Mesendoderm (in vitro differentiated cells): ENCODE results near the gene AFF3.

Experiments
- DNase-seq: peaks from one replicate; pipeline ENCODE4 v3.0.0; 2013
- H2AK5ac ChIP-seq: 2 replicates; pipeline ENCODE4 v1.6.1; 2013; ENCODE audit warnings: low read length, inconsistent platforms
- H2BK120ac ChIP-seq: 2 replicates; pipeline ENCODE4 v1.6.1; 2013; ENCODE audit warnings: low read depth, mild to moderate bottlenecking, low read length, moderate library complexity, mixed read lengths
- H2BK15ac ChIP-seq: replicated peaks from 2 replicates; pipeline ENCODE4 v1.6.1; 2013; ENCODE audit warnings: low read depth, mild to moderate bottlenecking, moderate library complexity
- H2BK5ac ChIP-seq: 2 replicates; pipeline ENCODE4 v1.6.1; 2013; ENCODE audit warnings: low read length, inconsistent platforms
- H3K18ac ChIP-seq: 2 replicates; pipeline ENCODE4 v1.6.1; 2013; ENCODE audit warnings: mild to moderate bottlenecking, low read length, mixed read lengths
- H3K23ac ChIP-seq: one replicate; pipeline ENCODE4 v1.6.1; 2013; ENCODE audit warnings: low read length
- H3K27ac ChIP-seq: 2 replicates; pipeline ENCODE4 v1.5.1; 2013; ENCODE audit warnings: low read depth, mild to moderate bottlenecking, inconsistent platforms, low read length, moderate library complexity
- H3K27me3 ChIP-seq: 2 replicates; pipeline ENCODE4 v1.6.1; 2013; ENCODE audit warnings: low read length, control low read depth, mild to moderate bottlenecking, inconsistent platforms; ENCODE audit not compliant: insufficient read depth, poor library complexity
- H3K36me3 ChIP-seq: 2 replicates; pipeline ENCODE4 v1.6.1; 2013; ENCODE audit warnings: low read length, inconsistent platforms; ENCODE audit not compliant: control insufficient read depth, insufficient read depth
- H3K4ac ChIP-seq: one replicate; pipeline ENCODE4 v1.6.1; 2013; ENCODE audit warnings: low read depth, mild to moderate bottlenecking, low read length, moderate library complexity
- H3K4me1 ChIP-seq: 2 replicates; pipeline ENCODE4 v1.6.1; 2013; ENCODE audit warnings: low read depth, low read length, inconsistent platforms; ENCODE audit not compliant: control insufficient read depth
- H3K4me2 ChIP-seq: 2 replicates; pipeline ENCODE4 v1.6.1; 2013; ENCODE audit warnings: low read length
- H3K4me3 ChIP-seq: 2 replicates; pipeline ENCODE4 v1.5.1; 2013; ENCODE audit warnings: mild to moderate bottlenecking, low read length
- H3K56ac ChIP-seq: one replicate; pipeline ENCODE4 v1.6.1; 2013; ENCODE audit warnings: low read length
- H3K79me1 ChIP-seq: 2 replicates; pipeline ENCODE4 v1.6.1; 2013; ENCODE audit warnings: low read length, inconsistent platforms
- H3K79me2 ChIP-seq: 2 replicates; pipeline ENCODE4 v1.6.1; 2013; ENCODE audit warnings: mild to moderate bottlenecking, low read length; ENCODE audit not compliant: control insufficient read depth, insufficient read depth
- H3K9ac ChIP-seq: 2 replicates; pipeline ENCODE4 v1.6.1; 2013; ENCODE audit warnings: low read length, inconsistent platforms
- H4K5ac ChIP-seq: one replicate; pipeline ENCODE4 v1.6.1; 2013; ENCODE audit warnings: low read length
- H4K8ac ChIP-seq: one replicate; pipeline ENCODE4 v1.6.1; 2013; ENCODE audit warnings: low read depth, mild to moderate bottlenecking, control low read depth, low read length, moderate library complexity
- WGBS: extraction: QIAGEN DNeasy Blood & Tissue Kit; methylation state at CpG from one replicate; pipeline ENCODE4 v1.1.7; 2013; ENCODE audit warnings: low lambda C conversion rate, missing lambda C conversion rate; ENCODE audit not compliant: insufficient coverage; ENCODE audit errors: extremely low coverage; 5-methylcytosine and 5-hydroxymethylcytosine counted together

The AFF3 gene

GRCh38 chr2:100064592-100065428 is 77.6 kb downstream of the AFF3 start:
- Histone ChIP-seq H4K8ac (no peak overlapping the region), H3K79me2 (no peaks in the 10 kb centered on the region), H3K36me3 (no peaks in the 10 kb centered on the region), H3K4ac (no peak overlapping the region), H4K5ac (no peak overlapping the region), H3K4me3 (no peak overlapping the region), H3K4me1 (no peaks in the 10 kb centered on the region), H3K79me1 (no peaks in the 10 kb centered on the region), H3K56ac (no peak overlapping the region), H3K27me3 (no peaks in the 10 kb centered on the region), H3K18ac (no peak overlapping the region), H3K4me2 (no peak overlapping the region), H3K23ac (no peak overlapping the region), H3K27ac (no peak overlapping the region), H2BK120ac (no peak overlapping the region), H3K9ac (no peak overlapping the region), H2BK15ac (no peak overlapping the region), H2AK5ac (no peak overlapping the region), H2BK5ac (no peak overlapping the region)
- no CpG with 5 or more reads among the region's 9 CpGs for WGBS
- DNase-seq, result no peak

GRCh38 chr2:100064165-100064564 is 78.2 kb downstream of the AFF3 start:
- no CpG with 5 or more reads among the region's 2 CpGs for WGBS
- no peak overlapping the region for H3K4me2 ChIP-seq

GRCh38 chr2:100063459-100063953 is 78.9 kb downstream of the AFF3 start:
- no peak overlapping the region for H3K4ac ChIP-seq
- H4K5ac ChIP-seq, result no peak overlapping the region
- H4K8ac ChIP-seq, result no peak overlapping the region
- no peak overlapping the region for H2BK120ac ChIP-seq
- H3K23ac ChIP-seq, result no peak overlapping the region
- no peak overlapping the region for H2AK5ac ChIP-seq
- no peak overlapping the region for H3K27ac ChIP-seq
- H3K79me1 ChIP-seq, result no peaks in the 10 kb centered on the region
- WGBS, result no CpG with 5 or more reads among the region's 5 CpGs
- no peaks in the 10 kb centered on the region for H3K27me3 ChIP-seq
- no peak overlapping the region for H3K56ac ChIP-seq
- no peak overlapping the region for H2BK5ac ChIP-seq
- H3K9ac ChIP-seq, result no peak overlapping the region
- DNase-seq, result no peak
- H3K18ac ChIP-seq, result no peak overlapping the region
- H3K36me3 ChIP-seq, result no peaks in the 10 kb centered on the region
- no peak overlapping the region for H3K4me2 ChIP-seq
- no peaks in the 10 kb centered on the region for H3K4me1 ChIP-seq
- no peak overlapping the region for H2BK15ac ChIP-seq
- no peak overlapping the region for H3K4me3 ChIP-seq
- no peaks in the 10 kb centered on the region for H3K79me2 ChIP-seq

More at GRCh38 chr2:100064165-100064564, 78.2 kb downstream of the AFF3 start:
- H3K4ac ChIP-seq, result no peak overlapping the region
- DNase-seq, result no peak
- H3K36me3 ChIP-seq, result no peaks in the 10 kb centered on the region
- H3K79me1 ChIP-seq, result no peaks in the 10 kb centered on the region
- H2BK5ac ChIP-seq, result no peak overlapping the region
- H3K79me2 ChIP-seq, result no peaks in the 10 kb centered on the region
- H3K23ac ChIP-seq, result no peak overlapping the region
- H2BK120ac ChIP-seq, result no peak overlapping the region
- H3K18ac ChIP-seq, result no peak overlapping the region
- no peak overlapping the region for H3K27ac ChIP-seq
- no peak overlapping the region for H4K5ac ChIP-seq
- no peak overlapping the region for H3K56ac ChIP-seq
- H4K8ac ChIP-seq, result no peak overlapping the region
- H2BK15ac ChIP-seq, result no peak overlapping the region
- H3K4me3 ChIP-seq, result no peak overlapping the region
- no peaks in the 10 kb centered on the region for H3K4me1 ChIP-seq
- no peak overlapping the region for H3K9ac ChIP-seq
- no peaks in the 10 kb centered on the region for H3K27me3 ChIP-seq
- no peak overlapping the region for H2AK5ac ChIP-seq

GRCh38 chr2:100062336-100062735 is 80.1 kb downstream of the AFF3 start:
- no CpG with 5 or more reads among the region's 5 CpGs for WGBS
- H3K79me2 ChIP-seq, result no peaks in the 10 kb centered on the region
- no peaks in the 10 kb centered on the region for H3K27me3 ChIP-seq
- no peaks in the 10 kb centered on the region for H3K36me3 ChIP-seq
- no peaks in the 10 kb centered on the region for H3K4me1 ChIP-seq
- no peak overlapping the region for H2BK120ac ChIP-seq
- no peak overlapping the region for H3K9ac ChIP-seq
- H3K27ac ChIP-seq, result no peak overlapping the region
- H2BK15ac ChIP-seq, result no peak overlapping the region
- H4K8ac ChIP-seq, result no peak overlapping the region
- no peak overlapping the region for H3K4ac ChIP-seq
- no peak overlapping the region for H4K5ac ChIP-seq
- H3K4me2 ChIP-seq, result no peak overlapping the region
- H3K23ac ChIP-seq, result no peak overlapping the region
- H3K4me3 ChIP-seq, result no peak overlapping the region
- no peak overlapping the region for H2BK5ac ChIP-seq
- DNase-seq, result no peak
- no peak overlapping the region for H2AK5ac ChIP-seq
- H3K79me1 ChIP-seq, result no peaks in the 10 kb centered on the region
- no peak overlapping the region for H3K18ac ChIP-seq
- no peak overlapping the region for H3K56ac ChIP-seq

- no peak overlapping the region for H3K9ac ChIP-seq
- no peak overlapping the region for H2AK5ac ChIP-seq
- no peaks in the 10 kb centered on the region for H3K36me3 ChIP-seq
- no peak overlapping the region for H3K18ac ChIP-seq
- no peak overlapping the region for H4K8ac ChIP-seq
- no peak overlapping the region for H3K23ac ChIP-seq
- no peak overlapping the region for H2BK120ac ChIP-seq
- no peak overlapping the region for H2BK15ac ChIP-seq
- H3K4me3 ChIP-seq, result no peak overlapping the region
- no peaks in the 10 kb centered on the region for H3K79me2 ChIP-seq
- H3K56ac ChIP-seq, result no peak overlapping the region
- H3K4me2 ChIP-seq, result no peak overlapping the region
- WGBS, result no CpG with 5 or more reads among the region's 4 CpGs
- H3K27ac ChIP-seq, result no peak overlapping the region
- H3K4me1 ChIP-seq, result no peaks in the 10 kb centered on the region
- no peaks in the 10 kb centered on the region for H3K79me1 ChIP-seq
- H2BK5ac ChIP-seq, result no peak overlapping the region
- no peak overlapping the region for H3K4ac ChIP-seq
- no peaks in the 10 kb centered on the region for H3K27me3 ChIP-seq
- no peak overlapping the region for H4K5ac ChIP-seq
- DNase-seq, result no peak
Observed at GRCh38 chr2:100060875-100061274, 81.5 kb downstream of the AFF3 start.
